CD4-positive, alpha-beta T cell treated with Interleukin-17A for 4 hours (primary cell): ENCODE data around the gene ATL2.
"Not testable (repeated sequence)": the region's sequence is repeated elsewhere in the genome, so short reads cannot be mapped to it uniquely, and the experiment has no call there.

ENCODE experiments used
- DNase-seq: peaks from one replicate; pipeline ENCODE4 v3.0.0-alpha.2; 2020; ENCODE audit warnings: mixed read lengths

The ATL2 gene

GRCh38 chr2:38268691-38269327, 108.3 kb downstream of the ATL2 start:
- no peak for DNase-seq

DNA sequence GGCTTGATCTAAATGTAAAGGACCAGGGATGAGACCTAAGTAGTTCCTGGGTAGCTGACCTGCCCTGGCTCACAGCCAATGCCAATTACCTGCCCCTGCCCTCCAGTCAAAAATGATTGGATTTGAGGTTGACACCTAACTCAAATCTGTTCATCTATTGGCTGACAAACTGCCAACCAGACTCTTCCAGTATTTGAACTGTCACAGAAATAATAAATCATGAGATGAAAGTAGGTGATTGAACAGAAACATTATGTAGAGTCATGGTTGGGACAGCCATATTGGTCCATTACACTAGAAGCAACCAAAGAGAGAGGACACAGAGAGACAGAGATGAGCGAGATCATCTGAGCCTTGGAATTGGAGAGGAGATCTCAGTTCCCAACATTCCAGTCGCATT, 109.1 kb downstream of the ATL2 start:
- DNase-seq, result no peak

DNA sequence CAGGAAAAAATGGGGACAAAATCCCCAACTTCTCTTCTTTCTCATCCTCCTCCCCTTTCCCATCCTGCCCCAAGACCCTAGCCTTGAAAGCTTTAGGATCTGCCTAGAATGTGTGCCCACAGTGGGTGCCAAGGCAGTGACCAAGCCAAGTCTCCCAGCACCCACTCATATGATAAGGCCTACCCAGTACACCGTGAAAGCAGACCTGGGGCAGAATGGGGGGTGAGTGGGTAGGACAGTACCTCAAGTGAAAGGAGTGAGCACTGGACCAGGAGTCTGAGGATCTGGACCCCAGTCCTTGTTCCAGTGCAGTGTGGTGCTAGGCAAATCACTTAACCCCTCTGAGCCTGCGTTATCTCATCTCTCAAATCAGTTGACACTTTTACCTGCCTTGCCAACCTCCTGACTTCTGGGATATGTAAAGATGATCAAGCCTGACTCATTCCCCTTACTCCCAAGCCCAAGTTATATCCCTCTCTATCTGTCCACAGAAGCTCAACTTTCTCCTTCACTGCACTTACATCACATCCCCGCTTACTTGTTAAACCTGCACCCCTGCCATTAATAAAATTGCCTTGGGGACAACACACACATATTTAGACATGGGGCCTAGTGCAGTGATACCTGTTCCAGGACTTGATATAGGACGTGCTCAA, 109.7 kb downstream of the ATL2 start:
- DNase-seq, result no peak

GRCh38 chr2:38266382-38267061, 110.6 kb downstream of the ATL2 start:
- DNase-seq, result no peak

DNA sequence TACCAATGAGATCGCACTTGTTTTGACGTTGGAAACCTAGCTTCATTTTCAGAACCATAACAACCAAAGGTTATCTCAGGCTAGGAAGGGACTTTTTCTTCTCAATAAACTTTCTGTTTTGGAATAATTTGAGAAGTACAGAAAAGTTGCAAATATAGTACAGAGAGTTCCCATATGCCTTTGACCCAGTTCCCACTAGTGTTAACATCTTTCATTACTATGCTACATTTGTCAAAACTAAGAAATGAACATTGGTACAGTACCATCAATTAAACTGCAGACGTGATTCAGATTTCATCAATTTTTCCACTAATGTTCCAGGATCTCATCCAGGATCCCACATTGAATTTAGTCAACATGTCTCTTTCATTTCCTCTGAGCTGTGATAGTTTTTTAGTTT, 111.6 kb downstream of the ATL2 start:
- no peak for DNase-seq

- DNase-seq, result no peak
Observed at GRCh38 chr2:38264396-38265221, 112.5 kb downstream of the ATL2 start.

- no peak for DNase-seq
Observed at GRCh38 chr2:38263293-38263692, 113.8 kb downstream of the ATL2 start.

GRCh38 chr2:38262069-38262871, 114.8 kb downstream of the ATL2 start:
- DNase-seq, result no peak

DNA sequence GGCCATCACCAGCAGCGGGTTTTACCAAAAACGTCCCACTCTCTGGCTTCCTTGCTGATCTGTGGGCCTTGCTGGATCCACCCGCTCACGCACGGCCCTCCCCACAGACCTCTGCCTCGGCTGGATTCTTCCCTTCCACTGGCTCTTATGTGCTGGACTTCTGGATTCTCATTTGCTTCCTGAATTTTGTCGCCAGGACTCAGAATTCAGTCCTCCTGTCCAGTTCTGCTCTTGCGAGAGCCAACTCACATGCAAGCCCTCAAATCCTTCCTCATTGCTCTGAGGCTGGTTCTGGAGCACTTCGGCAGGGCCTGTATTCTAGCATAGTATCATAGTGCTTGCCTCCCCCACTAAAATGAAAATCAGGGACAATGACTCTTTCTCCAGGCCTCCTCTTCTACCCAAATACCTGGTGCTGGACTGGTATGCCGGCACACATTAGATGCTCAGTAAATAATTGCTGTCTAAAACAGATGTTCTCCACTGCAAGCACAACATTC, 115.5 kb downstream of the ATL2 start:
- no peak for DNase-seq

DNA sequence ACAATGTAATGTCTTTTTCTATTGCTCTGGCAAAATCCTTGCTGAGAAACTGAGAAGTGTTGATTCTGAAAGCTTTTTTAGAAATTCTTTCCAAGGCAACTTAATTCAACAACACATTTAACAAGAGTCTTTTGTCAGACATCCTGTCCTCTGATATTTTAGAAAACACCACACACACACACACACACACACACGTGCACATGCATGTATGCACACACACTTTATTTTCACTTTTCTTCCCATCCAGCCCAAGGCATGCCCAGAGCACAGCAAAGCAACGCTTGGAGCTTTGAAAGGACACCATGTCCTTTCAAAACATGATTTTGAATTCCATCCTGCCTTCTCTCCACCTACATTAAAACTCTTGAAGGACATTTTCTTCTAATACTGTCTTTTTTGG, 116.1 kb downstream of the ATL2 start:
- DNase-seq, result no peak

GRCh38 chr2:38260469-38260868, 116.6 kb downstream of the ATL2 start:
- no peak for DNase-seq

- no peak for DNase-seq
Observed at GRCh38 chr2:38259311-38259710, 117.8 kb downstream of the ATL2 start.

GRCh38 chr2:38257680-38258079, 119.4 kb downstream of the ATL2 start:
- DNase-seq, result not testable (repeated sequence)

DNA sequence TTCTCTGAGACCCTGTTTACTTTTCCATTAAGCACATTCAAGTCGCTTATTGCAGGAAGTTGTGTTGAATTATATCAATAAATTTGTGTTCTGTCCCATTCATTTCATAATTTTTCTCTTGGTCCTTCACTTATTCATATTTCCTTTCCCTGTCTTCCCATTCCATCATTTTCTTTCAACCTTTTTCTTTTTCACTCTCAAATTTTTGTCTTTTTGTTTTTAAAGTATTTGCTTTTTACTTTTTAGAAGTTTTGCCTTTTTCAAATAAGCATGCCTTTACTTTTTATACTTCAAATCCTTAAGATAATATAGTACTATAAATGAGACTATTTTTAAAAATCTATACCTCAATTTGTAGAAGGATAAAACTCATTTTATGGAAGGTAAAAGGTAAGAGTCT, 120.5 kb downstream of the ATL2 start:
- no peak for DNase-seq

- DNase-seq, result no peak
Observed at GRCh38 chr2:38255211-38255610, 121.9 kb downstream of the ATL2 start.

GRCh38 chr2:38254796-38255195, 122.3 kb downstream of the ATL2 start:
- DNase-seq, result no peak

GRCh38 chr2:38251940-38252339, 125.1 kb downstream of the ATL2 start:
- DNase-seq, result no peak

- no peak for DNase-seq
Observed at GRCh38 chr2:38248707-38249106, 128.4 kb downstream of the ATL2 start.

- no peak for DNase-seq
Observed at GRCh38 chr2:38248255-38248654, 128.8 kb downstream of the ATL2 start.

GRCh38 chr2:38246105-38246504, 131.0 kb downstream of the ATL2 start:
- DNase-seq, result no peak

DNA sequence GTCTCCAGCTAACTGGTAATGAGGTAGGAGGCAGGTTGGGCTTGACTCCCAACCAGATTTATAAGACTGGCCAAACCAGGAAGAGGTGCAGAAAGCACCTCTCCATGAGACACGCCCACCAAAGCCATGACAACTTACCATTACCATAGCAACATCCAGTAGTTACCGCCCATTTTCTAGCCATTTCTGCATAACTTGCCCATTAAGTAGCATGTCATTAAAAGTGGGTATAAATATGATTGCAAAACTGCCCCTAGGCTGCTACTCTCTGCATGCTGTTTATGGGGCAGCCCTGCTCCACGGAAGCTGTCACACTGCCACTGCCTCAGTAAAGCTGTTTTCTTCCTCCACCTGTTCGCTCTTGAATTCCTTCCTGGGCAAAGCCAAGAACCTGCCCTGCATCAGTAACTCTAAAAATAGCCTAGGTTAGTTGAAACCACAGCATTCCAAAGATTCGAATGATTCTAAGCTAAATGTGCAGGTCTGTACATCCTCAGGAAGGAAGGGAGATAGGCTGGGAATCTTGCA, 131.9 kb downstream of the ATL2 start:
- no peak for DNase-seq

GRCh38 chr2:38244301-38244700, 132.8 kb downstream of the ATL2 start:
- no peak for DNase-seq
